Nephron progenitor cell (in vitro differentiated cells): ENCODE results near the gene C16orf92.
A peak's percentile ranks its signal among the peaks of the same experiment; 100 is the strongest.

Experiments used
- DNase-seq: peaks from one replicate; pipeline ENCODE4 v3.0.0; 2021
- H3K27ac Mint-ChIP-seq: 2 replicates; pipeline ENCODE4 v1.8.0; 2021; ENCODE audit warnings: mild to moderate bottlenecking, moderate library complexity, mixed read lengths
- H3K27me3 Mint-ChIP-seq: 2 replicates; pipeline ENCODE4 v1.8.0; 2021; ENCODE audit warnings: mild to moderate bottlenecking, low read depth, mixed read lengths; ENCODE audit not compliant: poor library complexity
- H3K36me3 Mint-ChIP-seq: 2 replicates; pipeline ENCODE4 v1.8.0; 2021; ENCODE audit warnings: low read depth, mixed read lengths
- H3K4me1 Mint-ChIP-seq: 2 replicates; pipeline ENCODE4 v1.8.0; 2021; ENCODE audit warnings: mixed read lengths
- H3K4me3 Mint-ChIP-seq: 2 replicates; pipeline ENCODE4 v1.8.0; 2021; ENCODE audit warnings: mild to moderate bottlenecking, moderate library complexity, mixed read lengths
- H3K9me3 Mint-ChIP-seq: 2 replicates; pipeline ENCODE4 v1.8.0; 2021; ENCODE audit warnings: mild to moderate bottlenecking, moderate library complexity, mixed read lengths
- CTCF ChIP-seq: fragments of 200-600 bp; sonication (generic); IDR thresholded peaks from 2 replicates; pipeline ENCODE4 v1.5.0; 2021; ENCODE audit warnings: antibody characterized with exemption

The C16orf92 gene

GRCh38 chr16:30054451-30054850 is 31.5 kb downstream of the C16orf92 start:
- Mint-ChIP-seq H3K27me3 (peaks cover 7% of the 10 kb centered on the region), H3K27ac (no peak overlapping the region), H3K9me3 (no peaks in the 10 kb centered on the region), H3K4me1 (peaks cover 57% of the 10 kb centered on the region), H3K36me3 (peaks cover 5% of the 10 kb centered on the region), H3K4me3 (peak overlapping the region; percentile 80)
- DNase-seq = no peak
- no peak for TF ChIP-seq CTCF

- Mint-ChIP-seq H3K4me3 (peak overlapping the region; percentile 80), H3K4me1 (peaks cover 56% of the 10 kb centered on the region), H3K36me3 (peaks cover 5% of the 10 kb centered on the region), H3K9me3 (no peaks in the 10 kb centered on the region), H3K27me3 (peaks cover 7% of the 10 kb centered on the region), H3K27ac (peak overlapping the region; percentile 64)
- peak; percentile 74 for DNase-seq
- TF ChIP-seq CTCF = peak; percentile 50
Measured at GRCh38 chr16:30054959-30055553, 32.1 kb downstream of the C16orf92 start.

- TF ChIP-seq CTCF = no peak
- Mint-ChIP-seq H3K27ac (peak overlapping the region; percentile 87), H3K36me3 (peaks cover 8% of the 10 kb centered on the region), H3K4me1 (peaks cover 56% of the 10 kb centered on the region), H3K27me3 (no peaks in the 10 kb centered on the region), H3K4me3 (peak overlapping the region; percentile 44), H3K9me3 (no peaks in the 10 kb centered on the region)
- no peak for DNase-seq
Measured at GRCh38 chr16:30060346-30060745, 37.3 kb downstream of the C16orf92 start.

GRCh38 chr16:30060836-30061554 is 38.0 kb downstream of the C16orf92 start:
- peak; percentile 25 for DNase-seq
- H3K4me1 Mint-ChIP-seq = peaks cover 51% of the 10 kb centered on the region
- H3K36me3 Mint-ChIP-seq = peaks cover 8% of the 10 kb centered on the region
- peak overlapping the region; percentile 87 for H3K27ac Mint-ChIP-seq
- H3K9me3 Mint-ChIP-seq = no peaks in the 10 kb centered on the region
- no peak for TF ChIP-seq CTCF
- no peaks in the 10 kb centered on the region for H3K27me3 Mint-ChIP-seq
- peak overlapping the region; percentile 44 for H3K4me3 Mint-ChIP-seq

- H3K27me3 Mint-ChIP-seq = no peaks in the 10 kb centered on the region
- peak overlapping the region; percentile 99 for H3K27ac Mint-ChIP-seq
- H3K36me3 Mint-ChIP-seq = peaks cover 23% of the 10 kb centered on the region
- peaks cover 56% of the 10 kb centered on the region for H3K4me1 Mint-ChIP-seq
- no peak for TF ChIP-seq CTCF
- peak overlapping the region; percentile 96 for H3K4me3 Mint-ChIP-seq
- H3K9me3 Mint-ChIP-seq = no peaks in the 10 kb centered on the region
- no peak for DNase-seq
Measured at GRCh38 chr16:30063278-30063892, 40.4 kb downstream of the C16orf92 start.
